GM10248 (cell line): Measurements from ENCODE around the gene TRABD.

Source experiments
- CTCF ChIA-PET: fragments of 300-600 bp; sonication (Branson Sonifier 250); formaldehyde crosslinking; extraction: SDS; loops from one replicate; lab custom pipeline; 2021; ENCODE audit warnings: antibody characterized with exemption; lab: Yijun Ruan, JAX
- POLR2A ChIA-PET: fragments of 350-650 bp; sonication (Branson Sonifier 250); formaldehyde crosslinking; extraction: SDS; loops from one replicate; lab custom pipeline; 2020; ENCODE audit warnings: antibody characterized with exemption; lab: Yijun Ruan, JAX
- DNase-seq: peaks from one replicate; pipeline ENCODE4 v3.0.0; 2012; ENCODE audit errors: extremely low spot score
- CTCF ChIP-seq: IDR thresholded peaks from 2 replicates; pipeline ENCODE4 v1.5.1; 2012; ENCODE audit warnings: mild to moderate bottlenecking, low read depth; ENCODE audit errors: extremely low read depth, missing control alignments, control extremely low read depth

The TRABD gene

GRCh38 chr22:50184902-50185374 lies 775 bp upstream of the TRABD start:
- CTCF ChIA-PET: interaction anchor here (1.1 kb wide), 1 partner anchor 12 kb away, joined by 3 read pairs; no protein-coding TSS in a partner anchor
- POLR2A ChIA-PET: no interaction called here
- no peak for TF ChIP-seq CTCF
- no peak for DNase-seq

- TF ChIP-seq CTCF: no peak
- ChIA-PET CTCF (interaction anchor here (1.5 kb wide), 1 partner anchor 90 kb away, joined by 3 read pairs; no protein-coding TSS in a partner anchor), POLR2A (no interaction called here)
- no peak for DNase-seq
Observed at GRCh38 chr22:50186181-50186714, 535 bp downstream of the TRABD start.

- no peak for DNase-seq
- no peak for TF ChIP-seq CTCF
- POLR2A ChIA-PET: no interaction called here
- CTCF ChIA-PET: interaction anchor here (1.0 to 1.5 kb wide), 3 partner anchors 15 to 256 kb away, joined by 3 to 4 read pairs (median 3); no protein-coding TSS in a partner anchor
Observed at GRCh38 chr22:50186761-50187523, 1.2 kb downstream of the TRABD start.

GRCh38 chr22:50188356-50188755 lies 2.6 kb downstream of the TRABD start:
- DNase-seq: no peak
- POLR2A ChIA-PET: no interaction called here
- CTCF ChIA-PET: no interaction called here
- no peak for TF ChIP-seq CTCF

GRCh38 chr22:50189184-50189848 lies 3.6 kb downstream of the TRABD start:
- DNase-seq: no peak
- ChIA-PET POLR2A (no interaction called here), CTCF (interaction anchor here (1.2 to 2.4 kb wide), 6 partner anchors 12 to 259 kb away, joined by 3 to 11 read pairs (median 4); partner anchors contain the start of gene SELENOO)
- no peak for TF ChIP-seq CTCF

GRCh38 chr22:50189849-50190181 lies 4.1 kb downstream of the TRABD start:
- ChIA-PET CTCF (interaction anchor here (1.2 to 2.4 kb wide), 6 partner anchors 11 to 259 kb away, joined by 3 to 11 read pairs (median 4); partner anchors contain the start of gene SELENOO), POLR2A (no interaction called here)
- DNase-seq: no peak
- TF ChIP-seq CTCF: no peak
